Measurements from ENCODE around the gene SCARB2.

DNA sequence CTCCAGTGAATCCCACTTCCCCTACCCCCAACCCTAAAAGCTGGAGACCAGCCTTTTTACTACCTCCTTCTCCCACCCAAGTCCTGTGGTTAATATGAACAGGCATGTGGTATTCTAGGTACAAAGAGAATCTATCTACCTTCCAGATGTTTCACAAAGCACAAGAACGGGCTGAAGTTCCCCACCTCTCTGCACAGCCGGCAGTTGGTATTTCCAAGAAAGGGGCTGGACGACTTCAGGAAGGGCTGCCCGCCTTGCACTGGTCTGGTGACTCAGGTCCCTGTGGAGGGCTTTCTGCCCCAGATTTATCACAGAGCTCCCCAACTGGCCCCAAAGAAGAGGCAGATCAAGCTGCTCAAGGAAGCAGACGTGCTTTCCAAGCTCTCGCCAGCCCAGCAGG is 42.4 kb upstream of the SCARB2 start:
- no peak for TF ChIP-seq EZH2 (IDR thresholded peaks at IDR 0.05; ENCODE audit: low read depth)
- TF ChIP-seq, protein P1, sequence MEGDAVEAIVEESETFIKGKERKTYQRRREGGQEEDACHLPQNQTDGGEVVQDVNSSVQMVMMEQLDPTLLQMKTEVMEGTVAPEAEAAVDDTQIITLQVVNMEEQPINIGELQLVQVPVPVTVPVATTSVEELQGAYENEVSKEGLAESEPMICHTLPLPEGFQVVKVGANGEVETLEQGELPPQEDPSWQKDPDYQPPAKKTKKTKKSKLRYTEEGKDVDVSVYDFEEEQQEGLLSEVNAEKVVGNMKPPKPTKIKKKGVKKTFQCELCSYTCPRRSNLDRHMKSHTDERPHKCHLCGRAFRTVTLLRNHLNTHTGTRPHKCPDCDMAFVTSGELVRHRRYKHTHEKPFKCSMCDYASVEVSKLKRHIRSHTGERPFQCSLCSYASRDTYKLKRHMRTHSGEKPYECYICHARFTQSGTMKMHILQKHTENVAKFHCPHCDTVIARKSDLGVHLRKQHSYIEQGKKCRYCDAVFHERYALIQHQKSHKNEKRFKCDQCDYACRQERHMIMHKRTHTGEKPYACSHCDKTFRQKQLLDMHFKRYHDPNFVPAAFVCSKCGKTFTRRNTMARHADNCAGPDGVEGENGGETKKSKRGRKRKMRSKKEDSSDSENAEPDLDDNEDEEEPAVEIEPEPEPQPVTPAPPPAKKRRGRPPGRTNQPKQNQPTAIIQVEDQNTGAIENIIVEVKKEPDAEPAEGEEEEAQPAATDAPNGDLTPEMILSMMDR (conservative IDR thresholded peaks at IDR 0.05): no peak

Measured in PC-9 (cell line).